ENCODE data around the gene FEZ2. TPM values are rescaled to one million over a fixed set of nuclear protein-coding genes. Genes with fewer than 3 reads are reported as not detected.

FEZ2 gene
- total and polyA plus RNA-seq, 7 donors = 61.5 to 291 (median 179) TPM

DNA sequence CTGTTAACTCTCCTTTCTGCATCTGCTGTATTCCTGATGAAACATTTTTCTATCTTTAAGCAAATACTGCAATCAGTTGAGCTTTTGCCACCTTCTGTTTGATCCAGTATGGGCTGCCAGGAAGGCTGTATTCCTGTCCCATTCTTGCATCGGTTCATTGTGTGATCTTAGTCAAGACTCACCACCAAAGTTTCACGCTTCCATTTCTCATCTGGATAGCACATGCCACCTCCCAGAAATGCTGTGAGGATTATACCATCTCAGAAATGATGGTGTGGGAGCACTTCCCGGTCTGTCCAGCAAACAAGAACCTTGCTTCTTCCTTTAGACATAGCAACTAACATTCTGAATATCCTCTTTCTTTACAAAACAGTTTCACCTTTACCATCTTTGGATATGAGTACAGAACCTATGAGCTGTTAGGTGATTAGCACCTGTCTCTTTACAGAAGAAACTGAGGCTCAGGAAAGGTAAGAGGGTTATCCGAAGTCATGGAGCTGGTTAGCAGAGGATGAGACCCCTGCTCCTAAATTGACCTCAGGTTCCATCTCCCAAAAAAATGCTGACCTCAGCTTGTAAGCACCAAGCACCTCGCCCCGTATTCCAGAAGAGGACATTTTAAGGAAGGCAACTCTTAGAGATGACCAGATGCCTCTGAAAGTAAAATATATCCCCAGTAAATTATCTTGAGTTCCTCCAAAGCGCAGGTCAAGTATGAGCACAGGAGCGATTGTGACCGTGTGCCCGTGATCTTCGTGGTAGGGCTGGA lies 56.8 kb downstream of the FEZ2 start:
- H3K36me3 ChIP-seq (ENCODE audit: insufficient read depth in 1 of 2, low read depth in 1 of 2) = peaks cover 5 to 86% of the 10 kb centered on the region in 2 donors
- TF ChIP-seq, protein P1, sequence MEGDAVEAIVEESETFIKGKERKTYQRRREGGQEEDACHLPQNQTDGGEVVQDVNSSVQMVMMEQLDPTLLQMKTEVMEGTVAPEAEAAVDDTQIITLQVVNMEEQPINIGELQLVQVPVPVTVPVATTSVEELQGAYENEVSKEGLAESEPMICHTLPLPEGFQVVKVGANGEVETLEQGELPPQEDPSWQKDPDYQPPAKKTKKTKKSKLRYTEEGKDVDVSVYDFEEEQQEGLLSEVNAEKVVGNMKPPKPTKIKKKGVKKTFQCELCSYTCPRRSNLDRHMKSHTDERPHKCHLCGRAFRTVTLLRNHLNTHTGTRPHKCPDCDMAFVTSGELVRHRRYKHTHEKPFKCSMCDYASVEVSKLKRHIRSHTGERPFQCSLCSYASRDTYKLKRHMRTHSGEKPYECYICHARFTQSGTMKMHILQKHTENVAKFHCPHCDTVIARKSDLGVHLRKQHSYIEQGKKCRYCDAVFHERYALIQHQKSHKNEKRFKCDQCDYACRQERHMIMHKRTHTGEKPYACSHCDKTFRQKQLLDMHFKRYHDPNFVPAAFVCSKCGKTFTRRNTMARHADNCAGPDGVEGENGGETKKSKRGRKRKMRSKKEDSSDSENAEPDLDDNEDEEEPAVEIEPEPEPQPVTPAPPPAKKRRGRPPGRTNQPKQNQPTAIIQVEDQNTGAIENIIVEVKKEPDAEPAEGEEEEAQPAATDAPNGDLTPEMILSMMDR (IDR thresholded peaks at IDR 0.05) = no peak
- H3K4me1 ChIP-seq = no peaks in the 10 kb centered on the region
- H3K27ac ChIP-seq = peak overlapping the region; percentile 50
- WGBS, 3 donors = 77 to 80% (median 80%) methylated on average over 11 of the region's 11 CpGs
- H3K27me3 ChIP-seq (ENCODE audit: insufficient read depth in 3 of 3, low read length in 2 of 3) = no peaks in the 10 kb centered on the region
- DNase-seq (no peak), ATAC-seq (peak in 1 of 4 donors; percentile 1)
- H3K9me3 ChIP-seq = no peaks in the 10 kb centered on the region
- intact Hi-C loops (cut with DNase I) = no loop called here
- H3K4me3 ChIP-seq = no peak overlapping the region

DNA sequence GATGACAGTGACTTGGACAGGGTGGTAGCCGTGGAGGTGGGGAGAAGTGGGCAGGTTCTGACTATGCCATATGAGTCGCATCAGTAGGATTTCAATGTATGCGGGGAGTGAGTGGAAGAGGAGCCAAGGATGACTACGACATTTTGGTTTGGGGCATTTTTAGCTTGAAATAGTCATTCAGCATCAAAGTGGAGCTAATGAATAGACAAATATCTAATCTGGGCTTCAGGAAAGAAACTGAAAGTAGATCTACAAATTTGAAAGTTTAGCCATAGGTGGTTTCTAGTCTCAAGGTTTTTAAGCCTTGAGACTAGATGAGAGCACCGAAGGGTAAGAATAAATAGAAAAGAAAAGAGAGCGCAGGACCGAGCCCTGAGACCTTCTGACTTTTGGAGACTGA lies 58.3 kb downstream of the FEZ2 start:
- DNase-seq (no peak), ATAC-seq (no peak)
- 92 to 98% (median 95%) methylated on average over 7 of the region's 7 CpGs for WGBS, 3 donors
- Histone ChIP-seq H3K9me3 (no peaks in the 10 kb centered on the region), H3K4me1 (no peaks in the 10 kb centered on the region), H3K4me3 (no peak overlapping the region), H3K36me3 (ENCODE audit: insufficient read depth in 1 of 2, low read depth in 1 of 2) (peaks cover 4 to 77% of the 10 kb centered on the region in 2 donors), H3K27ac (no peak overlapping the region), H3K27me3 (ENCODE audit: insufficient read depth in 3 of 3, low read length in 2 of 3) (no peaks in the 10 kb centered on the region)
- TF ChIP-seq, protein P1 (IDR thresholded peaks at IDR 0.05) = no peak
- intact Hi-C loops (cut with DNase I) = no loop called here

DNA sequence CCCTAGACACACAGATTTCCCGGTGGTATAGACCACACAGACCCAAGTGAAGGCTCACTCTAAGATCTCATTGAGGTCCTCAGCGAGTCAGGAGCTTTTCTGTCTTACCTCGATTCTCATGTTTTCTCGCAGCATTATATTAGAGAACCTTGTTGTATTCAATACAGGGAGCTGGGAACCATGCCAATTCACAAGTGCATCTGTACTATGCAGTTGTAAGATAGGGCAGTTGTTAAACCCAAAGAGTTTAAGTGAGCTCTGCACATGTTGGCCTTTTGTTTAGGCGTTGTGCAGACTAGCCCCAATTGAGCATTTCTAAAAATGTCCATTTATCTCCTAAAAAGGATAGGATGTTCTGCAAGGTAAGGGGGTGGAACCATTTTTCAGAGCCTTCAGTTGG lies 59.6 kb downstream of the FEZ2 start:
- Histone ChIP-seq H3K4me1 (no peaks in the 10 kb centered on the region), H3K4me3 (no peak overlapping the region), H3K9me3 (no peaks in the 10 kb centered on the region), H3K27me3 (ENCODE audit: insufficient read depth in 3 of 3, low read length in 2 of 3) (no peaks in the 10 kb centered on the region), H3K36me3 (ENCODE audit: insufficient read depth in 1 of 2, low read depth in 1 of 2) (peaks cover 0 to 64% of the 10 kb centered on the region in 2 donors), H3K27ac (no peak overlapping the region)
- TF ChIP-seq, protein P1 (IDR thresholded peaks at IDR 0.05) = no peak
- intact Hi-C loops (cut with DNase I) = no loop called here
- DNase-seq (no peak), ATAC-seq (no peak)
- WGBS, 3 donors = 72 to 80% (median 75%) methylated on average over 5 of the region's 5 CpGs

- Histone ChIP-seq H3K9me3 (no peaks in the 10 kb centered on the region), H3K27me3 (ENCODE audit: insufficient read depth in 3 of 3, low read length in 2 of 3) (no peaks in the 10 kb centered on the region), H3K4me3 (no peak overlapping the region), H3K4me1 (no peaks in the 10 kb centered on the region), H3K36me3 (ENCODE audit: insufficient read depth in 1 of 2, low read depth in 1 of 2) (peaks cover 0 to 66% of the 10 kb centered on the region in 2 donors), H3K27ac (no peak overlapping the region)
- 86 to 91% (median 86%) methylated on average over 3 of the region's 3 CpGs for WGBS, 3 donors
- TF ChIP-seq, protein P1 (IDR thresholded peaks at IDR 0.05) = no peak
- no peak for ATAC-seq
- DNase-seq = no peak
- intact Hi-C loops (cut with DNase I) = no loop called here
Observed at GRCh38 chr2:36536776-36537175, 61.2 kb downstream of the FEZ2 start.

GRCh38 chr2:36535099-36535498 lies 62.9 kb downstream of the FEZ2 start:
- Histone ChIP-seq H3K27me3 (ENCODE audit: insufficient read depth in 3 of 3, low read length in 2 of 3) (no peaks in the 10 kb centered on the region), H3K4me3 (no peak overlapping the region), H3K27ac (no peak overlapping the region), H3K9me3 (no peaks in the 10 kb centered on the region), H3K4me1 (peaks cover 6% of the 10 kb centered on the region), H3K36me3 (ENCODE audit: insufficient read depth in 1 of 2, low read depth in 1 of 2) (peaks cover 0 to 57% of the 10 kb centered on the region in 2 donors)
- intact Hi-C loops (cut with DNase I) = no loop called here
- ATAC-seq = no peak
- TF ChIP-seq, protein P1 (IDR thresholded peaks at IDR 0.05) = no peak
- no peak for DNase-seq
- WGBS, 3 donors = 82 to 83% (median 82%) methylated on average over 2 of the region's 2 CpGs
